GM19035 (cell line): ENCODE data around the gene C15orf62.
A peak's percentile ranks its signal among the peaks of the same experiment; 100 is the strongest.

Source experiments
- ATAC-seq: cut with Tn5 transposase; IDR thresholded peaks from one replicate; pipeline ENCODE4 v1.9.1; 2021; ENCODE audit not compliant: unreplicated experiment

C15orf62 gene, protein sequence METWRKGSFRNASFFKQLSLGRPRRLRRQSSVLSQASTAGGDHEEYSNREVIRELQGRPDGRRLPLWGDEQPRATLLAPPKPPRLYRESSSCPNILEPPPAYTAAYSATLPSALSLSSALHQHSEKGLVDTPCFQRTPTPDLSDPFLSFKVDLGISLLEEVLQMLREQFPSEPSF

DNA sequence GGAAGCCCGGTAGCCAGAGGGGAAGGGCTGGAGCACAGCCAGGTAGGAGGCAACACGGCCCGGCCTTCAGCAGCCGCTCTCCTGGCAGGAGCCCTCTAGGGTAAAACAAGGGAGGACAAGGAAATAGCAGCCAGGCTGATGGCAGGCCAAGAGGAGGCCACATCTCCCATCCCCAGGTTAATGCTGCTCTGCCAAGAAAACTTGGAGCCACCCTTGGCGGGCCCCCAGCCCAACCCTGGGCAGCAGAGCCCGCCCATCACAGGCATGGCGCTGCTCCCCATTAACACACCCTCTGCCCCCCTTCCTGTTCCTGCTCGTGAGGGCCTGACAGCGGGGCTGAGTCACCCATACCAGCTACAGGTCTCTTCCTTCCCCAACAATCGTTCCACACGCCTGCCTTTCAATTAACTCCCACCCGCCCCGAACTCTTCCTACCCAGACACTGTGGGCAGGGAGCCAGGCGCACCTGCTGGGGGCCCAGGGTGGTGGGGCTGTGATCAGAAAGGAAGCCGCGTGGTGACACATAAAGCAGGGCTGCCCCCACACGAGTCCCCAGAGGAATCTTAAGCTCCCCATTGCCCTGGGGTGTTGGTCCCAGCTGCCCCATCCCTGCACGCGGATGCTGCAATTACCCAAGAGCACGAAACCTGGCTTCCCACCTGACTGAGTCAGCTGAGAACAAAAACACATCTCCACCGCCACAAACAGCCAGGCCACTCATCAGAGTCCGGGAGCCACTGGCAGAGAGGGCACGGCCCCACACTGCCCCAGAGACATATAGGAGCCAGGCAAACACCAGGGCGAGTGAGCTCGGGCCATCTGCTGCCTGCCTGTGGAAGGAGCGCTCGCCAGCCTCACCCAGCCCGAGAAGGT, at the start of gene C15orf62:
TSS of gene C15orf62 (plus strand) at position 707 of the 873 bp plus-strand sequence. CDS start 516 bp downstream, outside the sequence.
- ATAC-seq = no peak

DNA sequence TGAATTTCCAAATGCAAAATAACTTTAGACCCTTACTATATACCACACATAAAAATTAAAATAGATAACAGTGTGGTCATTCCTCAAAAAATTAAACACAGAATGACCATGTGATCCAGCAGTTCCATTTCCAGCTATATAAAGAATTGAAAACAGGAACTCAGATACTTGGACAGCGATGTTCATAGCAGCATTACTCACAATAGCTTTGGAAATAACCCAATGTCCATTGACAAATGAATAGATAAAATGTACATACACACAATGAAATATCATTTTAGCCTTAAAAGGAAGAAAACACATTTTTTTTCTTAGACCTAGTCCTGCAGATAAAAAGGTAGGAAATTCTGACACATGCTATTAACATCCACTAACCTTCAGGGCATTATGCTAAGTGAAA, 48.1 kb upstream of the C15orf62 start:
- ATAC-seq = no peak

DNA sequence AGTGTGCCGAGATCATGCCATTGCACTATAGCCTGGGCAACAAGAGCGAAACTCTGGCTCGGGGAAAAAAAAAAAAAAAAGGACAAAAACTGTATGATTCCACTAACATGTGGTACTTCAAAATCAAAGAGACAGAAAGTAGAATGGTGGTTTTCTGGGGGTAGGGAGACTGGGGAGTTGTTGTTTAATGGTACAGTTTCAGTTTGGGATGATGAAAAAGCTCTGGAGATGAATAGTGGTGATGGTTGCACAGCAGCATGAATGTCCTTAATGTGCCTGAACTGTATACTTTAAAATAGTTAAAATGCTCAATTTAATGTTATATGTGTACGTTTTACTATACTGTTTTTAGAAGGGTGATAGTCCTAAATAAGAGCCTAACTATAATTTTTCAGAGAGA, 47.4 kb upstream of the C15orf62 start:
- no peak for ATAC-seq

DNA sequence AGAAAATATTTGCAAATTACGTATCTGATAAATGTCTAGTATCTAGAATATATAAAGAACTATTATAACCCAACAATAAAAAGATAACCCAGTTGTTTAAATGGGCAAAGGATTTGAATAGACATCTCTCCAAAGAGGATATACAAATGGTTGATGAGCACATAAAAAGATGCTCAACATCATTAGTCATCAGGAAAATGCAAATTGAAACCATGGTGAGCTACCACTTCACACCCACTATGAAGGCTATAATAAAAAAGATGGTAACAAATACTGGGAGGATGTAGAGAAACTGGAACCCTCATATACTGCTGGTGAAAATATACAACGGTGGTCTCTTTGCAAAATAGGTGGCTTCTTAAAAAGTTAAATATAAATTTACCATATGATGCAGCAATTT, 46.8 kb upstream of the C15orf62 start:
- ATAC-seq = no peak

DNA sequence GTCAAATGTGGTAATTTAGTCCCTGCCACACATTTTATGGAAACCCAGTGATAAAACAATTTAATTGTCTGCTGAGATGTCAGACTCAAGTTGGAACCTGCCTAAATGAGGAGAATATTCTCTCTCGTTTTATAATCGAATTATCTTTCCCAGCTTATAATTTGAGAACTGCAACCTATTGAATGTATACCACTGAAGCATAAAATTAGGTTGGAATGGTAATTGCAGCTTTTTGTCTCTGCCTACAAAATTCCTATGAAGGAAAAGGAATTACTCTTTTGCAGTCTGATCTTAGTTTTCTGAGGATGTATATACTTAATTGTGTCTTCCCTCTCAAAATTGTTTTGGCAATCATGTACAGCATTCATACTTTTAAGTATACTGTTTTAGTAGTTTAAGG, 45.9 kb upstream of the C15orf62 start:
- ATAC-seq = no peak

DNA sequence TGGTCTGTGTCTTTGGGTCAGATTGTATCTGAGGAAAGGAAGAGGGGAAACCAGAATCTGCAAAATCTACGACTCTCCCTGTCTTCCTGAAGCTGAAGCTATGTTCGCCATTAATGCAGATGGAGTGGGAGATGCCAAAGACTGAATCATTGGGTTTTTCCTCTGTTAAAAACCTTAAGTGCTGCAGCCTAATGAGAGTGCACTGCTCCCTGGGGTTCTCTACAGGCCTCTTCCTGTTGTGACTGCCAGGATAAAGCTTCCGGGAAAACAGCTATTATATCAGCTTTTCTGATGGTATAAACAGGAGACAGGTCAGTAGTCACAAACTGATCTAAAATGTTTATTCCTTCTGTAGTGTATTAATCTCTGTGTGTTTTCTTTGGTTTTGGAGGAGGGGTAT, 38.7 kb upstream of the C15orf62 start:
- no peak for ATAC-seq

DNA sequence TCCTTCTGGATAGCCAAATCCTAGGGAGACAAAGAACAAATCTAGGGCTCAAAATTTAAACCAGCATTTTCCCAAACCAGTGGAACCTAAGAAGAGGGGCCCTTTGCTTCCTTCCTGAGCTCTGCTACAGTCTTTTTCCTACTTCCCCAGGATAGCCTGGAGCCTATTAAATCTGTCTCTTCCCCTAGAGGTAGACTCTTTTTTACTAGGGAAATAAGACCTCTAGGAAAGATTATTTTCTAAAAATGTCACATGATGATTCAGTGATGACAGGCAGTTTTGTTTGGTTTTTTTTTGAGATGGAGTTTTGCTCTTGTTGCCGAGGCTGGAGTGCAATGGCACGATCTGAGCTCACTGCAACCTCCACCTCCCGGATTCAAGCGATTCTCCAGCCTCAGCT, 33.2 kb upstream of the C15orf62 start:
- ATAC-seq = no peak

DNA sequence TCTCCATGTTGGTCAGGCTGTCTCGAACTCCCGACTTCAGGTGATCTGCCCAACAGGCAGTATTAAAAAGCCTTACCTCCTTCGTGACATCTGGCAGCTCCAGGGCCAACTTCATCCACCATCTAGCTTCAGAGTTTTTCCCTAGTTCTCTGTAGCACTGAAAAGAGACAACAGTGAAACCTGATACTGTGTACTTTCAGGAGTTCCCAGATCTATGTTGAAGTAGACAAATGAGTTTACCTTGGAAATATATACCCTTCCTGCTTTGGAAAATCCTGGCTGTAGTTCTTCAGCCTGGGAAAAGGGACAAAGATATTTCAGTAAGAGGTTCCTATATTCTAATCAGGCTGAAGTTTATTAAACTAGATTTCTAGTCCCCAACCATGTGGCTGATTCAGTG, 32.7 kb upstream of the C15orf62 start:
- no peak for ATAC-seq

DNA sequence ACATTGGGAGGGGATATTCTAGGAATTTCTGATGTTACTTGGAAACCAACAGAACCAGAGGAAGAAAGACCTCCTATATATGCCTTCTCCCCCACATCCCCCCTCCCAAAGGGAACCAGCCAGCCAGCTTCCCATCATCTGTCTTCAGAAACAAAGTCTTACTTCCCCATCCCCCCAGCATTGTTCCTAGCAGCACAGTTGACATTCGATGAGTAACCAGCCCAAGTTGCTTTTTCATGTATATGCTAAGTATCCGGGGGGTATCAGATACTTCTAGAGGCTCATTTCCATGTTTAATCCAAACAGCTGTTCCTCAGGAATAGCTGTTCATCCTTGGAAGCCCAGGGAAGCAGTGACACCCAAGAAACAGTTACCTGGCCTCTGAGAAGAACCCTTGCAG, 30.7 kb upstream of the C15orf62 start:
- ATAC-seq = no peak

DNA sequence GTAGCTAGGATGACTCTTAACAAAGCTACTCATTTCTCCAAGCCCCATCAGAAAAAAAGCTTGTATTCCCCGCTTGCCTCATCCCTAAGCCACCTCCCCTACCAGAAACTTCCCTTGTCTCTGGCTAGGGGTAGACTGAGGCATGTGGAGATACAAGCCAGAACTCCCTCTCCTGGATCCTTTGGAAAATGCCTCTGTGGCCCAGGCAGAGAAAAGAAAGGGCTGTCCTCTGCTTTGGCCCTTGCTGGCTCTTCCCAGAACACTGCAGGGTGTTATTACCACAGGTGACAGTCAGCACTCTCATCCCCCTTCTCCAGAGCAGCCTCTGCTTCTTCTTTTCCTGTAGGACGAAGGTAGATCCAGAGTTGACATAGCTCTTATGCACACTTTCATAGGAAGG, 29.9 kb upstream of the C15orf62 start:
- ATAC-seq = no peak

DNA sequence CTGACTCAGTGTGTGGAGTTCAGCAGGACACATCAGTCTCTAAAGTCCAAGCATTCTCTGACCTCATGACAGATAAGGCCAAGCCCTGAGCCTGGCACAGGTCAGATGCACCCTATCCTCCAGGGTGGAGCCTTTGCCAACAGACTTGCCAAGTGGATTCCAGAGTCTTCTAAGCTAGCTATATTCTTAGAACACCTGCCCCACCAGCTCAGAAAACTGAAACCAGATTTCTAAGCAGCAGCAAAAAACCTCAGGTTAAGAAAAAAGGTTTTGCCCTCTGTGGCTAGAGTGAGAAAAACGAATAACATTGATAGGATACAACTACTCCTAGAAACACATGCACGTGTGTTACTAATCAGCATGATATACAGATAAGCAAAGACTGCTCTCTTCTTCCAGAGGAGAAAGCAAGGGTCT, 26.3 kb upstream of the C15orf62 start:
- no peak for ATAC-seq

DNA sequence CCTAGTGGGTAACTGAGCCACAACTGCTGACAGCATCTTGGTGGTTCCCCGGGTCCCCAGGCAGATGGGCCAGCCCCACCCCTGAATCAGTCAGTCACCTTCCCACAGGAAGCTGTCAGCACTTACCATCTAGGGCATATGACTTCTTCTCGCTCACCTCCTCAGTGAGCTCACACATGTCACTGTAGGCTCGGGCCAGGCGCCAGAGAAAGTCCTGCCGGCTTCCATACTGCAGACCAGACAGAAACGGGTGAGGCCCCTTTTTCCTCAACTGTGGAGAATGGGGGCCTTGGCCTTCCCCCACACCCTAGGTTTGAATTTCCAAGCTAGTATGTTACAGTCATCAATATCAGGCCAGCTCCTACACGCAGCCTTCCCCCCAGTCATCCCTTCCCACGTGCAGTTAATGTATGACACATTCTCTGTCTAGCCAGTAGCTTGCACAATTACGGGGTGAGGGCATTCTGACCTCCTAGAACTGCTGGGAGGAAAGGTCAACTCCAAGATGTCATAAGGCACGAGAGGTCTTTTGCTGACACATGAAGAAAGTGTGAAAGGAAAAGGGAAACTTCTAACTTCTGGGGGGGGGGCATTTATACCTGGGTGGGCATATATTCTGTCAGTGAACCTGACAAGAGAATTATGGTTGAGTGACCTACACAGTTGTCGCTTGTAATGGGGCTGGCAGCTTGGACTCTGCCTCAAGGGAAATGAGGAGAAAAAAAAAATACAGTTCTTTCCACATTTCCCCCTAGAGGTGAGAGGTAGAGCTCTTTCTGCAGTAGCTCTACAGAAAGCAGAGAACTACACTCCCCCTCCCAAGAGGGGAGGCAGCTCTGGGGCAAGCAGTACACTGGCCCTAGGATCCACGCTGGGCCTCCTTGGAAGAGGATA, 25.6 kb upstream of the C15orf62 start:
- ATAC-seq = no peak

DNA sequence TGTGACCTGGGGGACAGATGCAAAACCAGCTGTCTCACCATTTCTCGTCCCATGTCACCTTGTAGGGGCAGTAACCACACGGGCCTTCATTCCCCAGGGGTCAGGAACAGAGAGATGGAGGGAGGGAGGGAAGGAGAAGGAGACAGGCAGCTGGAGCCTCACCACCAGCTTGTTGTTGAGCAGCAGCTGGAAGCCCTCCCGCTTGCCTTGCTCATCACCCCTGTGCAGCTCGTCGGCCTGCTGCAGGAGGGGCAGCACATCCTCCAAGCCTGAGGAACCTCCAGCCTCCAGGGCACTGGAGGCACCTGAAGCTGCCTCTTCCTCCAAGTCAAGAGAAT, 25.0 kb upstream of the C15orf62 start:
- ATAC-seq = no peak

DNA sequence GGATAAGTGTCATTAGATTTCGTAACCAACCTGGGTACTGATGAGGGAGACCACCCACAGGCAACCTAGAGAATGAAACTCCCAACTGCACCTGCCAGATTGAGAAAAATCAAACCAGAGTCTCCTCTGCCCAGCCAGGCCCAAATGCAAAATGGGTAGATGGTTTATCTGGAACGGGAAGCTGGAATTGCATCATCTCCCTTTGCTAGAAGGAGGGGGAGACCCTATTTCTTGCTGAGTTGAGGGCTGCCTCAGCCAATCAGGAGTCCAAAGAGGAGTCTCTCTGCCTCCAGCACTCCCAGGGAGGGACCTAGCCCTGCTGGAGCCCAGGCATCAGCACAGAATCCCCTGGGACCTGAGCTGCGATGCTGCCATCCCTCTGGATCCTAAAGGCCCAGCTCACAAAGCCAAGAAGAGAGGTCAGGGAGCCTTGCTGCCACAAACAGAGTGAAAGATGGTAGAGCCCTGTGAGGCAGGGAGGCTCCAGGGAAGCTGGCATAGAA, 22.8 kb upstream of the C15orf62 start:
- no peak for ATAC-seq

DNA sequence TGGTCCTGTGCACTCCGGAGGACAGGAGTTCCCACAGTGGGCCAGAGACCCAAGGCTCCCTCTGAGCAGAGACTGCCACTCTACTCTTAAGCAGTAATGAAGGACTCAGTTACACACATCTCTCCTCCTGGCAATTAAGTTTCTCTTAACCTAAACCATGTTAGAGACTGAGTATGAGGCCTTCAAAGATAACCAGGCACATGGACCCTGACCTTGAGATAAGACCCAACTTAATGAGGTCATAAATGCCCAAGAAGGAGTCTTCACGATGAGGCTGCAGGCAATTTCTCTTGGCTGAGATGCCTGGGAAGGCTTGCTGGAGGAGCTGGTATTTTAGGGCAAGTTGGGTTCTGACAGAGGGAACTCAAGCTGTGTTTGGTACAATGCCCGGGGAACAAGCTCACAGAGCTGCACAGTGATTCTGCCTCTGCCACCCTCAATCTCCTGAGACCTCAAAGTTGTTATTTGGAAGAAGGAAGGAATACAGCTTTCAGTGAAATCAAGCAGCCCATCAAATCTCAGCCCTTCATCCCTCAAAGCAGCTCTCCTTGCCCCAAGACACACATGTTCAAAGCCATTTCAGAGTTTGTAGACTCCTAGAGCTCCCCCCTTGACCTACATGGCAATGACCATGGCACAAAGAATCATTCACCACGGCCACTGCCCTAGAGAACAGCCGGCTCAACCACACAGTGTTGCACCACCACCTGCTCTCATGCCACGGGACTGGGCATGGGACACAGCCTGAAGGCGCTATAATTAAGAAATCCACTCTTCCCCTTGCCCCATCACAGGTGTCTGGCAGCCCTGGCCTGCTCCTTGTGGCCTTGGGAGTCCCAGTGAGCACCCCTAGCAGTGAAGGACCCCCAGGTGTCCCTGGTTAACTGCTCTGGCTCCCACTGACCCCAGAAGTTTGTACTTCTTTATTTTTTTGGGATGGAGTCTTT, 21.8 kb upstream of the C15orf62 start:
- ATAC-seq = no peak

DNA sequence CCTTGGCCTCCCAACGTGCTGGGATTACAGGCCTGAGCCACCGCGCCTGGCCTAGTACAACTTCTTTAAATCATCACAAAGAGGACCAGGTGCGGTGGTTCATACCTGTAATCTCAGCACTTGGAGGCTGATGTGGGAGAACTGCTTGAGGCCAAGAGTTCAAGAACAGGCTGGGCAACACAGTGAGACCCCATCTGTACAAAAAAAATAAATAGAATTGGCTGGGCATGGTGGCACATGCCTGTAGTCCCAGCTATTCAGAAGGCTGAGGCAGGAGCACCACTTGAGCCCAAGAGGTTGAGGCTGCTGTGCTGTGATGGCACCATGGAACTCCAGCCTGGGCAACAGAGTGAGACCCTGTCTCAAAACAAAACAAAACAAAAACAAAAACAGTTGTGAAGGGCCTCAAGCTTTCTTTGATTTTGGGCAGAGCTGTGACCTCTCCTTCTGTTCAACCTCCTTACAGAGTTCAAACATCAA, 20.6 kb upstream of the C15orf62 start:
- ATAC-seq = no peak

DNA sequence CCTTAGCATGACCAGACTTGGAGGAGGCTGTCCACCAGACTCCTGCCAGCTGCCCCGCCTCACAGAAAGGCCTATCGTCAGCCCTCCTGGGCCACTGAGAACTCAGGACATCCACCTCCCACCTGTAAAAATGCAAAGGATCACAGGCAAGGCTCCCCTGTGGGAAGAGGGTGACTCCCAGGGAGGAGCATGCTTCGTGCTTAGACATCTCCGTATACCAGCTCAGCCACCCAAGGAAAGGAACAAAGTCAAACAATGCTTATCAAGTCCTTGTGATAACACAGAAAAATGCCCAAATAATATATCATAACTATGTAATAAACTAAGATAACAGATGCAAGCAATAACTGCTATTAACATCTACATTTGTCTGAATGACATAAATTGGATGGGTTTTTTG, 18.9 kb upstream of the C15orf62 start:
- no peak for ATAC-seq

DNA sequence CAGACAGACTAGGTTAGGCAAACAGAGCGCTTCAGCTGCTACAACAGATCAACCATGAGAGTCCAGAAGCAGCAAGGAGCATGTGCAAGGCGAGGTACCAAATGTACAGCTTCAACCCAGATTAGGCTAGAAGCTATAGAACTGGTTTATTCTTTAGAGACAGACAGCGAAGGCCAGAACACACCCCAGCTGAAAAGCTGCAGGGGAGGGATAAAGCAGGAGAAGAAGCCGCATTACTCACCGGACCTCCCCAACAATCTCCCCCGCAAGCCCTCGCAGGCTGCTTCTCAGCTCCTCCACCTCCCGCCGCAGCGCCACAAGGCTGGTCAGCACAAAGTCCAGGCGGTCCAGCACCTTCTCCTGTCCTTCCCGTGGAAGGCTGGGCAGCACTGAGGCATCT, 18.0 kb upstream of the C15orf62 start:
- no peak for ATAC-seq

DNA sequence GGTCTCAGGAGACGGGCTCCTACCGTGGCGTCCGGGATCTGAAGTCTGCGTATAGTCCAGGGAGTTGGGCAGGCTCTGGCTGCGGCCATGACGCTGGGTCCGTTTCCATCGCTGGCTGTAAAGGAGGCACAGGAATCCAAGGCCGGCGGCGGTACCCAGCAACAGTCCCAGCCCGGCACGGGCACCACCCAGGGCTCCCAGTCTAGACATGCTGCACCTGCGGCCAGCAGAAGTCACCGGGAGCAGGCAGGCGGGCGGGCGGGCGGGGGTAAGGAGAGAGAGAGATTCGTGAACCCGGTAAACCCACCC, 15.3 kb upstream of the C15orf62 start:
- peak; percentile 13 for ATAC-seq
